HG02870 (cell line): ENCODE data around the gene C19orf67.

Experiments
- ATAC-seq: cut with Tn5 transposase; IDR thresholded peaks from one replicate; pipeline ENCODE4 v1.9.1; 2021; ENCODE audit warnings: mild to moderate bottlenecking, moderate library complexity; ENCODE audit not compliant: unreplicated experiment

The C19orf67 gene

DNA sequence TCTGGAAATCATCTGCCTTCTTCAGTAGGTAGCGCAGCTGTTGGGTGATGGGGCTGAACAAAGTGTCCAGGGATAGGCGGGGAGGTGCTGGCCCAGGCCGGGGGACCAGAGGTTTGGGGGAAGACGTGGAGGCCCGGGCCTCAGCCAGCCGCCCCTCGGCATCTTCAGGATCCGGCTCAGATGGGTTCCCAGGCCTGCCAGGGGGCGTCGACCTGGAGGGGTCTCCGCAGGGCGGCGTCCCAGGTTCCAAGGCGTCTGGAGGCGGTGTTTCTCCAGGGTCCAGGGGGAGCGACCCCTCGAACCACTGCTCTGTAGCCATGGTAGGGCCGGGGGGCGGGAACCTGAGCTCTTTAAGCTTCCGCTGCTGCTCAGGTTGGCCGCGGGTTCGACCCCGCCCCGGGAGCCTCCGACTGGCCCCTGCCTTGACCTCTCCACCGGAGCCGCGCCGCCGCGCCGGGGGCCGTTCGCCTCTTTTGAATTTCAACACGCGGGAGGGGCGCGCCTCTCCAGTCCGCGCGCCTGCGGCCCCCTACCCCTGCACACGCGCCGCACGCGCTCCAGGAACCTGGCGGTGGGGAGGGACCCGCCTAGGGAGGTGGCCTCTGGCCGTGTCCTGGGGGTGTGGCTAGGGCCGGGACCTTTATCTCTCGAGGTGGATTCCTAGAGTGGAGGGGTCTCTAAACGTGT lies at the start of gene C19orf67:
C19orf67 (minus strand) TSS at position 475 of the 687 bp plus-strand sequence; CDS start at position 319, 156 bp downstream.
- no peak for ATAC-seq

DNA sequence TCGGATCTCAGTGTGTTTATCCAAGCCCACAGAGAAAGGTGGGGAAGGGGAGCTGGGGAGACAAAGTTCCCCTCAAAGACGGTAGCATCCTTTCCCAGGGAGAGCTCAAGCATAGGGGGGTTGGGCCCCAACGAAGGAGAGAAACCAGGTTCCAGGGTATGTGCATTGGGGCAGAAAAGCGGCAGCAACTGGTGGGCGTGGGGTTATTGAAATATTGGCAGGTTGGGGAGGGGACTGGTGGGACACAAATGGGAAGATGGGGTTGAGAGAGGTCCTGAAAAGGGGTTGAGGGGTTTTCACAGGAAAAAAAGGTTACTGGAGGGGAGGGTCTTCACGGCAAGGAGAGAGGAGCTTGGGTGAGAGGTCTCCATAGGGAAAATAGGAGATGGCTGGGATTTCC lies 49.8 kb upstream of the C19orf67 start:
- ATAC-seq: no peak

DNA sequence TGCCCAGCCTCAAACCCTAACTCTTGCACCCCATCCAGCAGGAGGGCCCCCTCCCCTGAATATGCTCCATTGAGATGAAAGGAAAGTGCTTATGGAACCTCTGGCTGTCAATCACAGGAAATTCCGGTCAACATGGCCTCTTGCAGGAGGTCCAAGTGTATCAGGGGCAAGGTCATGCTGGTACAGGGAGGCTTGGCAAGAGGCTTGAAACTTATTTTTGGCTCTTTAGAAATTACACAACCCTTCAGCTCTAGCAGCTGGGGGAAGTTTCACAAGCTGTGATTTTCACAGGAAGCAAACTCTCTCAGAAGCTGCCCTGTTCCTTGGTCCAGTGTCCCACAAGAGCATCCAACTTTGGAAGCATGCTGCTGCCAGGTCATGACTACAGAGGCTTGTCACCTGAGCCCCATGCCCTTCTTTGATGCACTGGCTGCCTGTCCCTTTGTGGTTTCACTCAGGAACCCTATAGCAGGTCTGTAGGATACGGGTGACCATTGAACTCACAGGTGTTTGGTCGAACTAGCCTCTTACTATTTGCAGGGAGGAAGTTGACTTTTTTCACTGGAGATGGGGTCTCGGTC lies 42.4 kb upstream of the C19orf67 start:
- no peak for ATAC-seq

GRCh38 chr19:14127176-14127575 lies 41.6 kb upstream of the C19orf67 start:
- no peak for ATAC-seq

DNA sequence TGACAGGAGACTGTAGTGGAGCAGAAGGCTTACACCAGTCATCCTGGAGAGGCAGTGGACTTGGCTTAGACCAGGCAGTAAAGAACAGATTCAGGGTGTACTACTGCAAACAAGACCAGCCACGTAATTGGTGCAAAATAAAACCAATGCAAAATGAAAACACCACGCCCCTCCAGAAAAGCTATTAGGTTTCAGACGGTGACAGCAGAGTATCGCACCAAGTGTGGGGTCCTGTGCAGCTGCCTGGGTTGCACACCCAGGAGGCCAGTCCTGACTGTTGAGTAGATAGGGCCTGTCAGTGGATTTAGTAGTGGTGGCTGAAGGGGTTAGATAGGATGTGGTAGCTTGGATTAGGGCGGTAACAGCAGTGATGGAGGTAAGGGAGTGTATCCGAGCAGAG lies 37.3 kb upstream of the C19orf67 start:
- no peak for ATAC-seq

GRCh38 chr19:14120497-14120780 lies 34.9 kb upstream of the C19orf67 start:
- ATAC-seq: no peak

DNA sequence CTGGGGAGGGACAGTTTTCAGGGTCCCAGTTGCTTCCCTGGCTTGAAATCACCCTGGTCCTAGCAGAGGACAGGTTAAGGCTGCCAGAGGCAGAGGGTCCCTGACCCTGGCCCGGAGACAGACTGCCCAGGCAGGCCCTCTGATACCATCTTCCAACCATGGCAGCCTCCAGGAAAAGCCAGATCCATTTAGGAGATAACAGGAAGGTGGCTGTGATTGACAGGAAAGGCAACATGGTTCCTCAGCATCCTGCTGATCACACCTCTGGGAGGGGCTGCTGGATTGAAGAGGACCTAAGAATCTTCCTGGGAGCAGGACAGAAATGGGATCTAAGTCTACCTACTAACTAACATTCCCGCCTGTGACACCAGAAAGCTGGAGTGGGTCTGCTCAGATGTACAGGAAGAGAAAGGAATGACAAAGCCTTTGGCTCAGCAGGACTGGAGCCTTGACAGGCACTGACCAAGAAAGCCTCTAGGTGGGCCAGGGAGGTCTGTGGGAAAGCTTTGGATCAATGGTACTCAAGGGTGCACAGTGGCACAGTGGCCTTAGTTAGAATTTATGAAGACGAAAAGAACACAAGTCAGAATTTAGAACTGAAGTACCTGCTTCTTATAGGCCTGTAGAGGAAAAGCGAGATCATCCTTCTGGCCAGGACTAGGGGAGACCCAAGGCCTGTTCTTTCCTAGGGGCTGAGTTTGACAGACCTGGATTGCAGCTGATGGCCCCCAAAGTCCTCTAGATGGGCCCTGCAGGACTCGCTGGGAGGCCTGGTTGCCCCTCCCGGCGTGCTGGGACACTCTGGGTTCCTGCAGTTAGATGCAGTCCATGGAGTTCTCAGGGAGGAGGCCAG lies 34.3 kb upstream of the C19orf67 start:
- no peak for ATAC-seq

GRCh38 chr19:14119146-14119545 lies 33.6 kb upstream of the C19orf67 start:
- ATAC-seq: no peak

GRCh38 chr19:14118165-14119051 lies 32.8 kb upstream of the C19orf67 start:
- ATAC-seq: peak; percentile 21

DNA sequence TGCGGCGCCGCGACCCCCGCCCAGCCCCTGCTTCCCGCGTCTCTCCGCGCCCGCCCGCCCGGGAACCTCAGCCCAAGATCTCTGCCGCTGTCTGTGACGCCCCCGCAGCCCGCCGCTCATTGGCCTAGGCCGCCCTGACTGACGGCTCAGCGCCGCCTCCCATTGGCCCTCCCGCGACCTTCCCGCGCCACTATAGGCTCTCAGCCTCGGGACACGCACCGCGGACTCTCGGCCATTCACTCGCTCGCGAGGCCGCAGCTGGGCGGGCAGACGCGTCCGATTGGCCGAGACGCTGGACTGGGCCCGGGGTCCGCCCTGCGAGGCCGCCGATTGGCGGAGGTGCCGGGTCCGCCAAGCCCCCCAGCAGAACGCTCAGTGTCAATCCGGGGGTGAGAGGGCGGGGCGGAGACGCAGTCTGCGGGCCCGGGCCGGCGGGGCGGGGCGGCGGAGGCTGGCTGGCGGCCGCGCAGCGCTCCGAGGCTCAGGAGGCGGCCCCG lies 32.1 kb upstream of the C19orf67 start, which contains the start of gene PRKACA:
PRKACA (minus strand) TSS at position 95 of the 497 bp plus-strand sequence. CDS start 215 bp downstream, outside the sequence.
- ATAC-seq: peak; percentile 92

GRCh38 chr19:14116918-14117578 lies 31.5 kb upstream of the C19orf67 start:
- no peak for ATAC-seq

DNA sequence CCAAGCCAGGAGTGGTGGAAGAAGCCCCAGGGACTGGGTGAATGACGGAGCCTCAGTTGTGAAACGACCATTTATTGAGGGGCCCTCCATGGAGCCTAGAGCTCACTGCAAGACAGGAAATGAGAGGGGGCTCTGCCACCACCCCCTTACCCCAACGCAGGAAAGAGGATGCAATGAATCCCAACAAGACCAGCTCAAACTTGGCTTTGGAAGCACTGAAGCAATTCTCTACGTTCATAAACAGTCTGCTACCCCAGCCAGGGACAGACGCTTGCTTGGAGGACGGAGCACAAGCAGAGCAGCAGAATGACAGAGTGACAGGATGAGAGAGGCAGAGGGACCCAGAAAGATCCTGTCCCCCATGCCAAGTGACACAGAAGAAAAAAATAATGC lies 30.9 kb upstream of the C19orf67 start:
- no peak for ATAC-seq

GRCh38 chr19:14115756-14116155 lies 30.2 kb upstream of the C19orf67 start:
- no peak for ATAC-seq

DNA sequence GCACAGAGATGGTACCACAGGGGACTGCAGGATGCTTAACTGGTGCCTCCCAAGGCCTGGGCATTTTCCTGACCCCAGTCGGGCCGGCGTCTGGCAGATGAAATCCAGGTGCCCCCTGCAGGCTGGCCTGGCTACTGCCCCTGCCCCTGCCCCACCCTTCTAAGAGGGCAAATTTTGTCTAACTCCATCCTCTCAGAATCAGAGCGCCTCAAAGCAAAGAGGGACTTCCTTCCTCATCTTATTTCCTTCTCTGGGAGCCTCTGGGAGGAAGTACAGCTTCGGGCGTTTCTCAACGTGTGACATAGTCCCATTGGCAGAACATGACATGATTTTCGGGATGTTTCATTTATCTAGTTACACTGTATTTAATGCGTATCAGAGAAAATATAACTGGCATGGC lies 29.3 kb upstream of the C19orf67 start:
- ATAC-seq: no peak

DNA sequence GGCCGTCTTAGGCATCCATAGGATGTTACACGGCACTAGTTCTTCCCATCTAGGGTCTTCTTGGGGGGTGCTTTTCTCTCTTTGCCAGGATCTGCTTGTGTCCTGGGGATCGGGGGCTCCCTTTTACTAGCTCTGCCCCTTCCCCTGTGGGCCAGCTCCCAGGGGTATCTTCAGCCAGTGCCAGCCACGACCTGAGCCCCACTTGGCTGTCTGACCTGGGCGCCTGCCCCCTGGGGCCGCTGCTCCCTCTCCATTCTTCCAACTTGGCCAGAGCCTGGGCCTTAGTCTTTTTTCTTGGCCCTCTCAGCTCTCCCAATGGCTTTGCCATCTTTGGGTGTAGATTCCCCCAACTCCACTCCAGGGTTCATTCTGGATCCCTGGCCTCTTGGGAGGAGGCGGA lies 28.9 kb upstream of the C19orf67 start:
- no peak for ATAC-seq

DNA sequence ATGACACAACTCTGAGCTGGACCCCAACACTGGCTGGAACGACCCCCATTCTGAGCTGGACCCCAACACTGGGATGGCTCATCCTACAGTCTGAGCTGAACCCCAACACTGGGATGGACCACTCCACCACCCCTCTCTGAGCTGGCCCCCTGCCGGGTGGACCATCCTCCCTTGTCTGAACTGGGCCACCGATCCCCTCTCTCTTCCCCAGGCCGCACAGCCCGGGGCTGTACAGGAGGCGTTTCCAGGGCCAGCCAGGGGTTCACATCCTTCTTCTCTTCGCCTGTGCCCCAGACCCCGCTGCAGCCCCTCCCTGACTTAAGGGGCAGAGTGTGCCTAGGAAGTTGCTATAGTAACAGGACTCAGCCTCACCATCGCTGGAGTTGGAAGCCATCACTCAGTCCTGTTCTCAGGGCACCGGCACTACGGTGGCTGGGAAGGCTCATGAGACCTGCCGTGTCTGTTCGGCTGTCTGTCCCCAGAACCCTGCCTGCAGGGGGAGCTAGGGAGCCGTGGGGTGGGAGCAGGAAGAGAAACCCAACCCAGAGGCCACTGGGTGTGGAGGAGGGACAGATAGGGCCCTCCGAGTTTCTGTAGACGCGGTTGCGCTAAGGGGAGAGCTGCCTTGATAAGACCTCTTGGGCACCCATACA lies 28.3 kb upstream of the C19orf67 start:
- ATAC-seq: no peak

DNA sequence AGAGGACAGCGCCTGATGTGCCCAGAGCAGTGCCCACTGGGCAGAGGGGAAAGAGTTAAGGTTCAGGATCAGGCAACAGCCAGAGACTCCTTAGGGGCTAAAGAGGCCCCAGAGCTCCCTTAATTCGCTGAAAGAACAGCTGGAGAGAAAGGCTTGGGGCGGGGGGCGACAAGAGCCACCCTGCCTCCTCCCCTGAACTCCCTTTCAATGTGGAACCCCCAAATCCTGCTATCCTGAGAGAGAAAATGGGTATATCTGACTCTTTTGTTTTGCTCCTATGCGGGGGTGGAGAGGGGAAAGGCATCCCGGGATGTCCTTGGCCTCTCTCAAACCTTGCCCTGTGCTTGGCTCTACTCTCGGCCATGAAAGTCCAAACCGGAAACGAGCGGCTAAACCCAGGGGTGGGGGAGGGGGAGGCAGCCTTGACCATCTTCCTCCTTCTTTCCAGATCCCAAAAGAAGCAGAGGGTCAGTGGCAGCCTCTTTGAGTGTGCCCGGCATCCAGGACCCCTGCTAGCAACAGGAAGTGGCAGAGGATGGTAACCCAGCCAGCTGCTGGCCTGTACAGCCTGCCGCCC lies 27.3 kb upstream of the C19orf67 start:
- ATAC-seq: no peak

GRCh38 chr19:14112051-14112808 lies 26.6 kb upstream of the C19orf67 start:
- no peak for ATAC-seq

- ATAC-seq: no peak
Observed at GRCh38 chr19:14111486-14111885, 25.9 kb upstream of the C19orf67 start.
